Parathyroid adenoma (tissue), 2 donors: Measurements from ENCODE around the gene ATP6V0C.
A peak's percentile ranks its signal among the peaks of the same experiment; 100 is the strongest.

Source experiments
- H2AFZ ChIP-seq: fragments of 300-600 bp; sonication (generic); one replicate; pipeline ENCODE4 v1.7.0; 2017; ENCODE audit warnings: antibody characterized with exemption, mild to moderate bottlenecking
- H3K27ac ChIP-seq: fragments of 300-600 bp; sonication (generic); one replicate; pipeline ENCODE4 v1.7.0; 2017
- H3K27me3 ChIP-seq: fragments of 300-600 bp; sonication (generic); one replicate; pipeline ENCODE4 v1.7.0; 2017; ENCODE audit warnings: low read length; ENCODE audit not compliant: control insufficient read depth, insufficient read depth
- H3K36me3 ChIP-seq: fragments of 300-600 bp; sonication (generic); one replicate; pipeline ENCODE4 v1.7.0; 2017; ENCODE audit warnings: low read length; ENCODE audit not compliant: control insufficient read depth, insufficient read depth
- H3K4me1 ChIP-seq: fragments of 300-600 bp; sonication (generic); one replicate; pipeline ENCODE4 v1.7.0; 2017; ENCODE audit warnings: control low read depth
- H3K4me2 ChIP-seq: fragments of 300-600 bp; sonication (generic); one replicate; pipeline ENCODE4 v1.7.0; 2017; ENCODE audit warnings: low read length
- H3K4me3 ChIP-seq: fragments of 300-600 bp; sonication (generic); one replicate; pipeline ENCODE4 v1.7.0; 2017; ENCODE audit warnings: low read depth, low read length
- H3K79me2 ChIP-seq: fragments of 300-600 bp; sonication (generic); one replicate; pipeline ENCODE4 v1.7.0; 2017; ENCODE audit warnings: control low read depth
- H3K9ac ChIP-seq: fragments of 300-600 bp; sonication (generic); one replicate; pipeline ENCODE4 v1.7.0; 2017; ENCODE audit warnings: mild to moderate bottlenecking
- H3K9me3 ChIP-seq: fragments of 300-600 bp; sonication (generic); one replicate; pipeline ENCODE4 v1.7.0; 2017; ENCODE audit warnings: low read length; ENCODE audit not compliant: control insufficient read depth
- TF ChIP-seq, protein P1 (sequence below): fragments of 300-600 bp; sonication (generic); IDR thresholded peaks from one replicate; pipeline ENCODE4 v1.7.0; 2017; ENCODE audit warnings: antibody characterized with exemption, mild to moderate bottlenecking
- donor health status: primary hyperparathyroidism.

ATP6V0C gene

DNA sequence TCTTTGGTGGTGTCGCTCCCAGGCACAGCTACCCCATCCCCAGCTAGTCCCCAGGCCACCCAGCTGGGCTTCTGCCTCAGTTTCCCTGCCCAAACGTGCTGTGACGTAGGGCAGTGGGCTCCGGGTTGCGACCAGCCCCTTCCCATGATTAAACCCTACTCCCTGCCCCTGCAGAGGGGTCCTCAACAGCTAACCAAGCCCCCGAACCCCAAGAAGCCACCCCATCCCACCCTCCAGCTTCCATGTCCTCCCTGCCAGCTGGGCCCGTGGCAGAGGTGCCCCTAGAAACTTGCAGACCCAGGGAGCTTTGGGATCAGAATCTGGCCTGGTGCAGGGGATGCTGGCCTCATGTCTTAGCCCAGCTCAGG lies 43.5 kb upstream of the ATP6V0C start:
- Histone ChIP-seq H3K4me2 (no peak overlapping the region), H3K4me3 (no peak overlapping the region), H3K27me3 (no peaks in the 10 kb centered on the region), H3K36me3 (no peaks in the 10 kb centered on the region), H3K9me3 (no peaks in the 10 kb centered on the region), H3K79me2 (no peaks in the 10 kb centered on the region), H3K27ac (no peak overlapping the region), H3K4me1 (peaks cover 12% of the 10 kb centered on the region), H3K9ac (no peak overlapping the region), H2AFZ (no peak overlapping the region)
- TF ChIP-seq, protein P1, sequence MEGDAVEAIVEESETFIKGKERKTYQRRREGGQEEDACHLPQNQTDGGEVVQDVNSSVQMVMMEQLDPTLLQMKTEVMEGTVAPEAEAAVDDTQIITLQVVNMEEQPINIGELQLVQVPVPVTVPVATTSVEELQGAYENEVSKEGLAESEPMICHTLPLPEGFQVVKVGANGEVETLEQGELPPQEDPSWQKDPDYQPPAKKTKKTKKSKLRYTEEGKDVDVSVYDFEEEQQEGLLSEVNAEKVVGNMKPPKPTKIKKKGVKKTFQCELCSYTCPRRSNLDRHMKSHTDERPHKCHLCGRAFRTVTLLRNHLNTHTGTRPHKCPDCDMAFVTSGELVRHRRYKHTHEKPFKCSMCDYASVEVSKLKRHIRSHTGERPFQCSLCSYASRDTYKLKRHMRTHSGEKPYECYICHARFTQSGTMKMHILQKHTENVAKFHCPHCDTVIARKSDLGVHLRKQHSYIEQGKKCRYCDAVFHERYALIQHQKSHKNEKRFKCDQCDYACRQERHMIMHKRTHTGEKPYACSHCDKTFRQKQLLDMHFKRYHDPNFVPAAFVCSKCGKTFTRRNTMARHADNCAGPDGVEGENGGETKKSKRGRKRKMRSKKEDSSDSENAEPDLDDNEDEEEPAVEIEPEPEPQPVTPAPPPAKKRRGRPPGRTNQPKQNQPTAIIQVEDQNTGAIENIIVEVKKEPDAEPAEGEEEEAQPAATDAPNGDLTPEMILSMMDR, result no peak

DNA sequence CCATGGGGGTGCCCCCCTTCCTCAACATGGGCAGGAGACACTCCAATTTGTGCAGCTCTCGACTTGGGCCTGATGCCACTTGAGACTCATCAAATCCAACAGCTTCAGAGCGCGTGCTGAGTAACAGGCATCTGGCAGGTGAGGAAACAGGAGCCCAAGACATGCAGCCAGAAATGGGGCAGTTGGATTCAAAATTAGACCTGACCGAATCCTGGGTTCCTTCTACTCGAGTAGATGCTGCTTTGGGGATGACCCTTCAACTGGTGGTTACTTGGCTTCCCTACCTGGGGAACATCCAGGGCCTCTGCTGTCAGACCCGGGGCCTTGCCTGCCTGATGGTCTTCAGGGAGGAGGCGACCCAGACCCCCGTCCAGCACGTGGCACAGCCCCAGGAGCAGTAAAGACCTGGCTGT lies 43.1 kb upstream of the ATP6V0C start:
- H3K4me1 ChIP-seq, result peaks cover 12% of the 10 kb centered on the region

DNA sequence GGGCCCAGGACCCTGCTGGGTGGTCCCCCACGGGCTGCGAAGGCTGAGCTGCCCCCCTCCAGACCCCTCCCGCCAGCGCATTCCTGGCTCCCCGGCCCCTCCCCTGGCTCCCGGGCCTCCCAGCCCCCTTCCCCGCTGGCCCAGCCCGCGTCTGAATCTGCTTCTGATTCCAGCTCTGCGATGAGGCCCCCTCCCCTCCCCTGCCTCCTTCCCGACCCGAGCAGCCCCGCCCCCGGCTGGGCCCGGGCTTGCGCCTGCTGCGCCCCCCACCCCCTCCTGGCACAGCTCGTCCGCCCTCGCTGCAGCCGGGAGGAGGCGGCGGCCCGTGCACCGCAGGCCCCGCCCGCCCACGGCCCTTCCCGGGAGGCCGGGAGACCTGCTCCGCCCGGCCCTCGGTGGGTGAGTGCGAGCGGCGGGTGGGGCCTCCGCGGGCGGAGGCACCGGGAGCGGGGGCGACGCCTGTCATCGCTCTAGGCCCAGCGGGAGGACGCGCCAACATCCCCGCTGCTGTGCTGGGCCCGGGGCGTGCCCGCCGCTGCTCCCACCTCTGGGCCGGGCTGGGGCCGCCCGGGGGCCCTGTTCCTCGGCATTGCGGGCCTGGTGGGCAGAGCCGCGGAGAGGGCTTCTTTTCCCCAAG lies 42.6 kb upstream of the ATP6V0C start, which contains the start of gene NTN3:
NTN3 (plus strand) TSS at position 282 of the 637 bp plus-strand sequence. CDS start 405 bp downstream, outside the sequence.
- H3K4me3 ChIP-seq, result no peak within 1 kb of the TSS
- H3K4me1 ChIP-seq, result peaks cover 12% of the 10 kb centered on the region
- TF ChIP-seq, protein P1, result no peak
- no peak within 1 kb of the TSS for H3K9ac ChIP-seq
- no peaks in the 10 kb centered on the region for H3K9me3 ChIP-seq
- no peaks in the 10 kb centered on the region for H3K79me2 ChIP-seq
- H3K27ac ChIP-seq, result no peak within 1 kb of the TSS
- no peaks in the 10 kb centered on the region for H3K36me3 ChIP-seq
- no peak within 1 kb of the TSS for H3K4me2 ChIP-seq
- no peaks in the 10 kb centered on the region for H3K27me3 ChIP-seq
- H2AFZ ChIP-seq, result peak within 1 kb of the TSS; percentile 5

More for the DNA sequence above, 43.1 kb upstream of the ATP6V0C start:
- Histone ChIP-seq H3K4me3 (no peak overlapping the region), H3K27me3 (no peaks in the 10 kb centered on the region), H3K36me3 (no peaks in the 10 kb centered on the region), H3K9me3 (no peaks in the 10 kb centered on the region), H3K4me2 (no peak overlapping the region), H3K79me2 (no peaks in the 10 kb centered on the region), H2AFZ (no peak overlapping the region), H3K9ac (no peak overlapping the region), H3K27ac (no peak overlapping the region)
- TF ChIP-seq, protein P1, result no peak

DNA sequence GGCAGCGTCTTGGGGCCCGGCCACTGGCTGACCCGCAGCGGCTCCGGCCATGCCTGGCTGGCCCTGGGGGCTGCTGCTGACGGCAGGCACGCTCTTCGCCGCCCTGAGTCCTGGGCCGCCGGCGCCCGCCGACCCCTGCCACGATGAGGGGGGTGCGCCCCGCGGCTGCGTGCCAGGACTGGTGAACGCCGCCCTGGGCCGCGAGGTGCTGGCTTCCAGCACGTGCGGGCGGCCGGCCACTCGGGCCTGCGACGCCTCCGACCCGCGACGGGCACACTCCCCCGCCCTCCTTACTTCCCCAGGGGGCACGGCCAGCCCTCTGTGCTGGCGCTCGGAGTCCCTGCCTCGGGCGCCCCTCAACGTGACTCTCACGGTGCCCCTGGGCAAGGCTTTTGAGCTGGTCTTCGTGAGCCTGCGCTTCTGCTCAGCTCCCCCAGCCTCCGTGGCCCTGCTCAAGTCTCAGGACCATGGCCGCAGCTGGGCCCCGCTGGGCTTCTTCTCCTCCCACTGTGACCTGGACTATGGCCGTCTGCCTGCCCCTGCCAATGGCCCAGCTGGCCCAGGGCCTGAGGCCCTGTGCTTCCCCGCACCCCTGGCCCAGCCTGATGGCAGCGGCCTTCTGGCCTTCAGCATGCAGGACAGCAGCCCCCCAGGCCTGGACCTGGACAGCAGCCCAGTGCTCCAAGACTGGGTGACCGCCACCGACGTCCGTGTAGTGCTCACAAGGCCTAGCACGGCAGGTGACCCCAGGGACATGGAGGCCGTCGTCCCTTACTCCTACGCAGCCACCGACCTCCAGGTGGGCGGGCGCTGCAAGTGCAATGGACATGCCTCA lies 41.9 kb upstream of the ATP6V0C start:
- Histone ChIP-seq H2AFZ (peak overlapping the region; percentile 5), H3K4me3 (no peak overlapping the region), H3K4me2 (no peak overlapping the region), H3K27ac (no peak overlapping the region), H3K9ac (no peak overlapping the region), H3K4me1 (peaks cover 15% of the 10 kb centered on the region), H3K36me3 (no peaks in the 10 kb centered on the region), H3K27me3 (no peaks in the 10 kb centered on the region), H3K79me2 (no peaks in the 10 kb centered on the region), H3K9me3 (no peaks in the 10 kb centered on the region)
- TF ChIP-seq, protein P1, result no peak
